Activated B cell treated with CpG ODN at 0.5 μM for 24 hours (primary cell): Measurements from ENCODE around the gene GLT8D2. TPM values are rescaled to one million over a fixed set of nuclear protein-coding genes. Genes with fewer than 3 reads are reported as not detected.
A peak's percentile ranks its signal among the peaks of the same experiment; 100 is the strongest.

Experiments
- ATAC-seq: fragments of 200-7000 bp; cut with Tn5 transposase; one replicate; pipeline ENCODE4 v1.10.0; 2021; ENCODE audit warnings: low read depth, mild to moderate bottlenecking, moderate library complexity
- CTCF ChIA-PET: fragments of 350-600 bp; sonication (Branson Sonifier 250); formaldehyde crosslinking; loops from one replicate; lab custom pipeline; 2021; ENCODE audit warnings: antibody characterized with exemption; lab: Charles Lee
- POLR2A ChIA-PET: fragments of 350-600 bp; sonication (Branson Sonifier 250); formaldehyde crosslinking; loops from one replicate; lab custom pipeline; 2021; ENCODE audit warnings: antibody characterized with exemption; lab: Charles Lee
- DNase-seq: peaks from one replicate; pipeline ENCODE4 v3.0.0; 2022
- H3K27ac Mint-ChIP-seq: one replicate; pipeline ENCODE4 v1.8.0; 2020; ENCODE audit warnings: mixed read lengths
- H3K27me3 Mint-ChIP-seq: one replicate; pipeline ENCODE4 v1.8.0; 2021; ENCODE audit warnings: mixed read lengths
- H3K36me3 Mint-ChIP-seq: one replicate; pipeline ENCODE4 v1.8.0; 2021; ENCODE audit warnings: low read depth, mixed read lengths
- H3K4me1 Mint-ChIP-seq: one replicate; pipeline ENCODE4 v1.8.0; 2021; ENCODE audit warnings: mixed read lengths
- H3K4me3 Mint-ChIP-seq: one replicate; pipeline ENCODE4 v1.8.0; 2020; ENCODE audit warnings: mild to moderate bottlenecking, mixed read lengths
- H3K9me3 Mint-ChIP-seq: one replicate; pipeline ENCODE4 v1.8.0; 2020; ENCODE audit warnings: mixed read lengths
- intact Hi-C: fragments of 100-400 bp; cut with micrococcal nuclease; formaldehyde crosslinking; loops from one replicate; pipeline ENCODE4 v1.15.1; 2024
- total RNA-seq: library from RNA; stranded (reverse); gene quantifications from 2 replicates; pipeline ENCODE4 v1.2.3, GENCODE V29; 2022
- TF ChIP-seq, protein P1 (sequence below): fragments of 200-600 bp; IDR thresholded peaks from one replicate; pipeline ENCODE4 v1.8.0; 2022; ENCODE audit warnings: antibody characterized with exemption, mild to moderate bottlenecking

Gene GLT8D2
- total RNA-seq, 1 donor from 2014 or later = not detected

- Mint-ChIP-seq H3K4me1 (peaks cover 29% of the 10 kb centered on the region), H3K4me3 (peak overlapping the region; percentile 99), H3K27me3 (no peaks in the 10 kb centered on the region), H3K36me3 (peaks cover 14% of the 10 kb centered on the region), H3K27ac (peak overlapping the region; percentile 97), H3K9me3 (no peaks in the 10 kb centered on the region)
- ChIA-PET CTCF (no interaction called here), POLR2A (interaction anchor here (0.8 to 8.5 kb wide), 4 partner anchors 8 to 30 kb away, joined by 4 to 143 read pairs (median 42); partner anchors contain the start of genes HSP90B1 and TDG)
- DNase-seq = no peak
- TF ChIP-seq, protein P1, sequence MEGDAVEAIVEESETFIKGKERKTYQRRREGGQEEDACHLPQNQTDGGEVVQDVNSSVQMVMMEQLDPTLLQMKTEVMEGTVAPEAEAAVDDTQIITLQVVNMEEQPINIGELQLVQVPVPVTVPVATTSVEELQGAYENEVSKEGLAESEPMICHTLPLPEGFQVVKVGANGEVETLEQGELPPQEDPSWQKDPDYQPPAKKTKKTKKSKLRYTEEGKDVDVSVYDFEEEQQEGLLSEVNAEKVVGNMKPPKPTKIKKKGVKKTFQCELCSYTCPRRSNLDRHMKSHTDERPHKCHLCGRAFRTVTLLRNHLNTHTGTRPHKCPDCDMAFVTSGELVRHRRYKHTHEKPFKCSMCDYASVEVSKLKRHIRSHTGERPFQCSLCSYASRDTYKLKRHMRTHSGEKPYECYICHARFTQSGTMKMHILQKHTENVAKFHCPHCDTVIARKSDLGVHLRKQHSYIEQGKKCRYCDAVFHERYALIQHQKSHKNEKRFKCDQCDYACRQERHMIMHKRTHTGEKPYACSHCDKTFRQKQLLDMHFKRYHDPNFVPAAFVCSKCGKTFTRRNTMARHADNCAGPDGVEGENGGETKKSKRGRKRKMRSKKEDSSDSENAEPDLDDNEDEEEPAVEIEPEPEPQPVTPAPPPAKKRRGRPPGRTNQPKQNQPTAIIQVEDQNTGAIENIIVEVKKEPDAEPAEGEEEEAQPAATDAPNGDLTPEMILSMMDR = no peak
- ATAC-seq = no peak
- intact Hi-C loops = loop anchor here (1.0 kb wide), 3 partner anchors 7 to 106 kb away; partner anchors contain the start of genes HCFC2, HSP90B1 and TDG
Measured at GRCh38 chr12:103957865-103958388, 92.1 kb downstream of the GLT8D2 start.

- POLR2A ChIA-PET = interaction anchor here (0.6 to 8.5 kb wide), 12 partner anchors 9 to 1279 kb away, joined by 3 to 143 read pairs (median 4); partner anchors contain the start of genes APPL2, HCFC2, HSP90B1 and TDG
Measured at GRCh38 chr12:103956509-103957027, 93.4 kb downstream of the GLT8D2 start.

GRCh38 chr12:103955811-103956508 lies 94.0 kb downstream of the GLT8D2 start:
- Mint-ChIP-seq H3K4me1 (peaks cover 27% of the 10 kb centered on the region), H3K9me3 (no peaks in the 10 kb centered on the region), H3K27ac (peak overlapping the region; percentile 97), H3K27me3 (no peaks in the 10 kb centered on the region), H3K36me3 (peaks cover 29% of the 10 kb centered on the region), H3K4me3 (peak overlapping the region; percentile 99)
- DNase-seq = no peak
- ChIA-PET POLR2A (interaction anchor here (0.6 to 8.5 kb wide), 9 partner anchors 10 to 1280 kb away, joined by 3 to 143 read pairs (median 6); partner anchors contain the start of genes APPL2, HCFC2, HSP90B1 and TDG), CTCF (interaction anchor here (1.4 to 2.0 kb wide), 2 partner anchors 9 to 27 kb away, joined by 3 to 13 read pairs; partner anchors contain the start of gene TDG)
- intact Hi-C loops = no loop called here
- TF ChIP-seq, protein P1 = no peak
- no peak for ATAC-seq

More at GRCh38 chr12:103956509-103957027, 93.4 kb downstream of the GLT8D2 start:
- intact Hi-C loops = loop anchor here (1.0 kb wide), 3 partner anchors 9 to 108 kb away; partner anchors contain the start of genes HCFC2, HSP90B1 and TDG
- Mint-ChIP-seq H3K4me1 (peaks cover 27% of the 10 kb centered on the region), H3K9me3 (no peaks in the 10 kb centered on the region), H3K4me3 (peak overlapping the region; percentile 99), H3K27ac (peak overlapping the region; percentile 97), H3K36me3 (peaks cover 27% of the 10 kb centered on the region), H3K27me3 (no peaks in the 10 kb centered on the region)
- TF ChIP-seq, protein P1 = no peak
- ATAC-seq (no peak), DNase-seq (no peak)
- CTCF ChIA-PET = interaction anchor here (1.3 to 2.0 kb wide), 3 partner anchors 9 to 28 kb away, joined by 3 to 13 read pairs (median 3); partner anchors contain the start of gene TDG

- Mint-ChIP-seq H3K27me3 (no peaks in the 10 kb centered on the region), H3K27ac (peak overlapping the region; percentile 9), H3K4me1 (peaks cover 21% of the 10 kb centered on the region), H3K36me3 (peaks cover 62% of the 10 kb centered on the region), H3K9me3 (no peaks in the 10 kb centered on the region), H3K4me3 (no peak overlapping the region)
- CTCF ChIA-PET = no interaction called here
- DNase-seq (no peak), ATAC-seq (no peak)
- intact Hi-C loops = no loop called here
- TF ChIP-seq, protein P1 = no peak
- POLR2A ChIA-PET = interaction anchor here (1.2 to 1.6 kb wide), 2 partner anchors 9 to 13 kb away, joined by 3 to 9 read pairs; partner anchors contain the start of gene TDG
Measured at GRCh38 chr12:103952497-103952896, 97.5 kb downstream of the GLT8D2 start.
